K562 (cell line): ENCODE results near the gene TMC4. TPM values are rescaled to one million over a fixed set of nuclear protein-coding genes. Genes with fewer than 3 reads are reported as not detected.
A peak's percentile ranks its signal among the peaks of the same experiment; 100 is the strongest.

ENCODE experiments used
- ATAC-seq: fragments of 200-7000 bp; cut with Tn5 transposase; 3 replicates; pipeline ENCODE4 v1.9.1; 2020; ENCODE audit warnings: moderate library complexity
- BruUV-seq: library from RNA; stranded (reverse); fragments of 400-500 nt; replicated peaks from 2 replicates; lab custom pipeline; 2021; lab: Mats Ljungman, UMichigan
- CTCF ChIA-PET: fragments of 300-600 bp; formaldehyde crosslinking; extraction: SDS; loops from one replicate; lab custom pipeline; 2021; ENCODE audit warnings: low intra/inter-chr PET ratio; lab: Yijun Ruan, JAX
- POLR2A ChIA-PET: fragments of 300-600, 350-650 bp; sonication (Branson Sonifier 250); formaldehyde crosslinking; extraction: SDS; loops from one replicate; lab custom pipeline; 2021; ENCODE audit warnings: antibody characterized with exemption, inconsistent platforms; lab: Yijun Ruan, JAX
- DNase-seq, 4 experiments: peaks; one replicate each; pipeline versions ENCODE4 v3.0.0 to v3.0.0-alpha.2; 2011 to 2018; ENCODE audit warnings: low spot score in 3 of 4, mixed read lengths in 3 of 4; ENCODE audit errors: extremely low read depth in 1 of 4
- FAIRE-seq: peaks from 2 replicates; lab custom pipeline; 2011; peaks lifted over from hg19 to GRCh38; lab: Jason Lieb, UNC
- H2AFZ ChIP-seq: 2 replicates; pipeline ENCODE4 v1.6.0; 2011; ENCODE audit warnings: low read depth, low read length, control low read depth, inconsistent platforms
- H3K27ac ChIP-seq: fragments of 200-600 bp; 3 replicates; pipeline ENCODE4 v1.8.0; 2011; ENCODE audit warnings: low read depth, mild to moderate bottlenecking, control low read depth, inconsistent platforms, low read length, moderate library complexity, mixed read lengths; ENCODE audit errors: extremely low read depth
- H3K27me3 ChIP-seq, 2 experiments: fragments of 300-600 bp in 1 of 2; 2 replicates in 1 of 2; 3 replicates in 1 of 2; pipeline versions ENCODE4 v1.6.0 to v1.8.0; 2011; ENCODE audit warnings: inconsistent platforms in 2 of 2, low read length in 2 of 2, mild to moderate bottlenecking in 1 of 2, mixed read lengths in 1 of 2, moderate library complexity in 1 of 2; ENCODE audit not compliant: control insufficient read depth in 2 of 2, insufficient read depth in 2 of 2
- H3K36me3 ChIP-seq: fragments of 300-600 bp; 3 replicates; pipeline ENCODE4 v1.8.0; 2011; ENCODE audit warnings: mild to moderate bottlenecking, low read length, inconsistent platforms; ENCODE audit not compliant: control insufficient read depth, insufficient read depth
- H3K4me1 ChIP-seq, 2 experiments: fragments of 200-600 bp in 1 of 2; replicated peaks in 1 of 2; 2 replicates in 1 of 2; 3 replicates in 1 of 2; pipeline versions ENCODE4 v1.5.1 to v1.8.0; 2011; ENCODE audit warnings: inconsistent platforms in 2 of 2, low read length in 2 of 2, mild to moderate bottlenecking in 1 of 2, mixed read lengths in 1 of 2, moderate library complexity in 1 of 2; ENCODE audit not compliant: control insufficient read depth in 2 of 2, insufficient read depth in 2 of 2
- H3K4me2 ChIP-seq: 2 replicates; pipeline ENCODE4 v1.6.1; 2011; ENCODE audit warnings: low read length, control low read depth, inconsistent platforms, mixed read lengths; ENCODE audit not compliant: insufficient read depth
- H3K4me3 ChIP-seq: fragments of 200-600 bp; sonication (generic), shearing (Covaris generic); 2 replicates; pipeline ENCODE4 v1.5.1; 2016; ENCODE audit warnings: control low read depth, inconsistent platforms
- H3K79me2 ChIP-seq: fragments of 200-600 bp; 3 replicates; pipeline ENCODE4 v1.8.0; 2011; ENCODE audit warnings: low read length, inconsistent platforms; ENCODE audit not compliant: control insufficient read depth, insufficient read depth
- H3K9ac ChIP-seq, 2 experiments: 2 replicates each; pipeline versions ENCODE4 v1.6.0 to v1.6.1; 2011; ENCODE audit warnings: low read depth in 2 of 2, low read length in 2 of 2, control low read depth in 1 of 2, inconsistent platforms in 1 of 2, mild to moderate bottlenecking in 1 of 2, mixed read lengths in 1 of 2; ENCODE audit not compliant: insufficient read depth in 1 of 2
- H3K9me1 ChIP-seq: one replicate; pipeline ENCODE4 v1.6.0; 2011; ENCODE audit warnings: inconsistent platforms, mild to moderate bottlenecking, low read length, moderate library complexity; ENCODE audit not compliant: control insufficient read depth, insufficient read depth
- H3K9me3 ChIP-seq: replicated peaks from 2 replicates; pipeline ENCODE4 v1.5.1; 2011; ENCODE audit warnings: low read depth, low read length, inconsistent platforms; ENCODE audit not compliant: control insufficient read depth, insufficient read depth
- H4K20me1 ChIP-seq: replicated peaks from 2 replicates; pipeline ENCODE4 v1.6.1; 2011; ENCODE audit warnings: low read length, inconsistent platforms, mixed read lengths; ENCODE audit not compliant: control insufficient read depth, insufficient read depth
- ATF7 ChIP-seq: fragments of 450-650 bp; IDR thresholded peaks from 2 replicates; pipeline ENCODE4 v1.7.1; 2014; ENCODE audit warnings: mild to moderate bottlenecking, moderate library complexity
- FOXJ3 ChIP-seq: sonication (generic); formaldehyde crosslinking; IDR thresholded peaks from 2 replicates; pipeline ENCODE4 v1.4.0; 2020; ENCODE audit warnings: mild to moderate bottlenecking, missing genetic modification reagents
- HMG20A ChIP-seq: fragments of 450-650 bp; formaldehyde crosslinking; conservative IDR thresholded peaks from 2 replicates; pipeline ENCODE4 v1.4.0; 2020; ENCODE audit warnings: mild to moderate bottlenecking, mixed read lengths
- HNRNPLL ChIP-seq: fragments of 200-400 bp; formaldehyde crosslinking; IDR thresholded peaks from 2 replicates; pipeline ENCODE4 v1.6.1; 2017; ENCODE audit warnings: low read length, low read depth, mild to moderate bottlenecking; ENCODE audit not compliant: poor library complexity, severe bottlenecking
- JUND ChIP-seq, 2 experiments: IDR thresholded peaks; 2 replicates in 1 of 2; 3 replicates in 1 of 2; pipeline ENCODE4 v1.6.1; 2011; ENCODE audit warnings: borderline replicate concordance in 2 of 2, low read depth in 2 of 2, low read length in 2 of 2, improper control_type of control experiment in 1 of 2, missing biosample characterization in 1 of 2, missing genetic modification characterization in 1 of 2, missing genetic modification reagents in 1 of 2
- NKRF ChIP-seq: fragments of 450-650 bp; IDR thresholded peaks from 2 replicates; pipeline ENCODE4 v1.6.1; 2016; ENCODE audit warnings: borderline replicate concordance
- RBBP5 ChIP-seq: fragments of 200-600 bp; sonication (generic); IDR thresholded peaks from 2 replicates; pipeline ENCODE4 v1.6.1; 2012; ENCODE audit warnings: borderline replicate concordance, mild to moderate bottlenecking, low read length, control low read depth, inconsistent platforms; ENCODE audit not compliant: insufficient read depth, poor library complexity, severe bottlenecking
- RNF2 ChIP-seq: sonication (generic); IDR thresholded peaks from 2 replicates; pipeline ENCODE4 v1.6.1; 2016
- SIN3B ChIP-seq: fragments of 450-650 bp; IDR thresholded peaks from 2 replicates; pipeline ENCODE4 v1.6.1; 2017; ENCODE audit warnings: low read depth, mild to moderate bottlenecking, moderate library complexity
- SP1 ChIP-seq: sonication (generic); formaldehyde crosslinking; IDR thresholded peaks from 2 replicates; pipeline ENCODE4 v1.8.1; 2022; ENCODE audit warnings: mild to moderate bottlenecking, missing genetic modification reagents
- WGBS: fragments of 100-300 bp; shearing (Covaris generic); methylation state at CpG from one replicate; pipeline ENCODE4 v1.1.6; 2016; ENCODE audit warnings: low coverage, mixed read lengths; ENCODE audit not compliant: insufficient coverage; ENCODE audit errors: missing lambda C conversion rate; 5-methylcytosine and 5-hydroxymethylcytosine counted together
- in situ Hi-C: fragments of 300-500 bp; cut with MboI; formaldehyde crosslinking; loops from 4 replicates; pipeline ENCODE4 v1.15.0; 2018; ENCODE audit warnings: inconsistent platforms, mixed read lengths
- intact Hi-C: fragments of 100-400 bp; cut with micrococcal nuclease; formaldehyde crosslinking; loops from 2 replicates; pipeline ENCODE4 v1.14.2; 2022
- polyA plus RNA-seq, 8 experiments: library from polyadenylated mRNA; depleted of rRNA in 4 of 8; stranded (reverse) in 5 of 8; unstranded in 3 of 8; fragments of >200 nt; fragmentation: Nextera tagmentation in 2 of 8; fragmentation: Illumina TruSeq in 1 of 8; extraction: Ambion mirVana in 2 of 8; extraction: Trizol in 1 of 8; gene quantifications; 2 replicates each; pipeline versions ENCODE4 v1.2.1 to v1.2.3, GENCODE V29; 2011 to 2014; ENCODE audit warnings: inconsistent platforms in 1 of 8, missing spikeins in 1 of 8
- total RNA-seq, 7 experiments: library from RNA; depleted of rRNA in 6 of 7; stranded (reverse); fragments of >200 nt in 6 of 7; fragmentation: Illumina TruSeq in 2 of 7; extraction: Trizol in 2 of 7; gene quantifications; 2 replicates each; pipeline versions ENCODE4 v1.2.1 to v1.2.3, GENCODE V29; 2011 to 2021; ENCODE audit warnings: low replicate concordance in 1 of 7
- TF ChIP-seq, protein P1 (sequence below): IDR thresholded peaks from 2 replicates; pipeline ENCODE4 v1.6.1; 2011; ENCODE audit not compliant: insufficient read length; ENCODE audit errors: extremely low read depth

The TMC4 gene
- total and polyA plus RNA-seq, 9 of the 15 experiments (the other 6 are each of a cell fraction or from before 2014, with no cell fraction given) = 0.12 to 0.79 (median 0.36) TPM; not detected in 2

DNA sequence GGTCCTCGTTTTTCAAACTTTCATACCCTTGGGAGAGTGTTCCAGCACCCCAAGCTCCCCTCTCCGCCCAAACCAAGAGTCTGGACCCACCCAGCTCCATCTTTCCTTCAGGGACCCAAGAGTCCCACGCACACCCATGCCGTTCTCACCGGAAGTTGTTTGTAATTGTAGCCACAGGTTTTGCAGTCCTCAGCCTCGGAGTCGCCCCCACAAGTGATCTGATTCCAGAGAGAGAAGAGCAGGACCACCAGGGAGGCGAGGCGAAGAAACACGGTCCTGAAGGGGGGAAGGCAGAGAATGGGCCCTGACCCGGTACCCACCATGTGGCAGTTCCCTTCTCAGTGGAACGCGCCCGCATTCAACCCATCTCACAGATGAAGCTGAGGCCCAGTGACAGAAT is 10.1 kb downstream of the TMC4 start:
- POLR2A ChIA-PET = no interaction called here
- DNase-seq (no peak), FAIRE-seq (no peak), ATAC-seq (no peak)
- Histone ChIP-seq H3K27ac (peak overlapping the region; percentile 42; the same call in 1 of the 3 replicates), H3K9me1 (no peaks in the 10 kb centered on the region), H2AFZ (peak overlapping the region; percentile 68), H3K4me2 (peak overlapping the region; percentile 74), H3K27me3 (no peaks in the 10 kb centered on the region), H3K9ac (peak overlapping the region in 1 of 2 experiments; percentile 84; a peak in 2 of 4 replicates), H3K79me2 (peaks cover 18% of the 10 kb centered on the region; the same call in 2 of the 3 replicates), H3K36me3 (peaks cover 5% of the 10 kb centered on the region; the same call in 1 of the 3 replicates), H3K9me3 (no peaks in the 10 kb centered on the region), H3K4me3 (peak overlapping the region; percentile 43), H3K4me1 (peaks cover 21 to 50% of the 10 kb centered on the region in 2 experiments), H4K20me1 (0 out of 2 replicates have a peak, but pooled peaks cover 10% of the 10 kb centered on the region)
- WGBS = 34% methylated on average over 12 of the region's 14 CpGs
- intact Hi-C loops (no loop called here), in situ Hi-C loops (loop anchor here (5.0 kb wide), 1 partner anchor 64 kb away; no protein-coding TSS in a partner anchor)
- CTCF ChIA-PET = no interaction called here
- TF ChIP-seq RNF2 = no peak
- TF ChIP-seq RBBP5 = peak; percentile 29
- BruUV-seq = no TSS peak

DNA sequence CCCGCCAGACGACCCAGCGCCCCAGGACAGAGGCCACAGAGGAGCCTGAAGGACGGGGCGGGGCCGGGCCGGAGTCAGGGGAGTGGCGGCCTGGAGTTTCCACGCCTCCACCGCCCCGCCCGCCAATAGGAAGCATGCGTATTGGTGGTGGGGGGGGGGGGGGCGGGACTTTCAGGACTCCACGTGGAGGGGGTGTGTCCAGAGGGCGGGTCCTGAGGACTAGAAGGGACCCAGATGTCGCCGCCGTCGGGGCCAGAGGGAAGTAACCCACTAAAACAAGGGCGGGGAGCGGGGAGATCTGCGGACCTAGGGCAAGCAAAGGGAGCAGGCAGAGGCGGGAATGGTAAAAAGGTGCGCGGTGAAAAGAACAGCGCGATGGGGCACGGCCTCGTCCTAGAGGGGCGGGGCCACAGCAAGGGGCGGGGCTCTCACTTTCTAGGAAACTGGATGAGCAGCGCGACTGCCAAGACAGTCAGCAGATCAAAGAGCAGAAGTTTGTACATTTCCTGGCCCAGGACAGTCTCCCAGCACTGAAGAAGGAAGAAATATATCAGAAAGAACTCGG is 10.6 kb downstream of the TMC4 start:
- H3K79me2 ChIP-seq = peaks cover 18% of the 10 kb centered on the region; the same call in 2 of the 3 replicates
- no peaks in the 10 kb centered on the region for H3K9me1 ChIP-seq
- no peaks in the 10 kb centered on the region for H3K27me3 ChIP-seq
- intact Hi-C loops (no loop called here), in situ Hi-C loops (loop anchor here (5.0 kb wide), 1 partner anchor 65 kb away; no protein-coding TSS in a partner anchor)
- H3K4me1 ChIP-seq = peaks cover 21 to 49% of the 10 kb centered on the region in 2 experiments
- peak overlapping the region; percentile 68 for H2AFZ ChIP-seq
- no TSS peak for BruUV-seq
- DNase-seq = peak; percentile 87 to 94 (median 90)
- WGBS = 0% methylated on average over 20 of the region's 35 CpGs
- H4K20me1 ChIP-seq = 0 out of 2 replicates have a peak, but pooled peaks cover 10% of the 10 kb centered on the region
- CTCF ChIA-PET = no interaction called here
- H3K4me3 ChIP-seq = peak overlapping the region; percentile 43
- no peaks in the 10 kb centered on the region for H3K9me3 ChIP-seq
- FAIRE-seq = peak; percentile 69
- H3K9ac ChIP-seq = peak overlapping the region in 1 of 2 experiments; percentile 84; a peak in 2 of 4 replicates
- peak; percentile 63 for ATAC-seq
- POLR2A ChIA-PET = no interaction called here
- H3K4me2 ChIP-seq = peak overlapping the region; percentile 74
- H3K27ac ChIP-seq = 0 out of 3 replicates have a peak overlapping the region, but pooled peaks have one; percentile 42
- peaks cover 11% of the 10 kb centered on the region; the same call in 1 of the 3 replicates for H3K36me3 ChIP-seq
- TF ChIP-seq ATF7 (no peak), NKRF (peak; percentile 98), HNRNPLL (peak; percentile 47), JUND (IDR thresholded peaks at IDR 0.05; ENCODE audit: borderline replicate concordance, low read depth, low read length) (no peak), JUND (tag; IDR thresholded peaks at IDR 0.05; ENCODE audit: borderline replicate concordance, low read depth, low read length) (no peak), HMG20A (CRISPR knock-in tag) (no peak), SP1 (peak; percentile 60; the same call in 1 of the 2 replicates), FOXJ3 (CRISPR knock-in tag) (no peak), SIN3B (no peak)
- TF ChIP-seq, protein P1, sequence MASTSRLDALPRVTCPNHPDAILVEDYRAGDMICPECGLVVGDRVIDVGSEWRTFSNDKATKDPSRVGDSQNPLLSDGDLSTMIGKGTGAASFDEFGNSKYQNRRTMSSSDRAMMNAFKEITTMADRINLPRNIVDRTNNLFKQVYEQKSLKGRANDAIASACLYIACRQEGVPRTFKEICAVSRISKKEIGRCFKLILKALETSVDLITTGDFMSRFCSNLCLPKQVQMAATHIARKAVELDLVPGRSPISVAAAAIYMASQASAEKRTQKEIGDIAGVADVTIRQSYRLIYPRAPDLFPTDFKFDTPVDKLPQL = no peak
